ENCODE measurements around the gene NSUN7. TPM values are rescaled to one million over a fixed set of nuclear protein-coding genes. Genes with fewer than 3 reads are reported as not detected.
A peak's percentile ranks its signal among the peaks of the same experiment; 100 is the strongest.

NSUN7 gene
- total RNA-seq, 2 donors from 2014 or later, result 14.3 to 35.3 TPM

DNA sequence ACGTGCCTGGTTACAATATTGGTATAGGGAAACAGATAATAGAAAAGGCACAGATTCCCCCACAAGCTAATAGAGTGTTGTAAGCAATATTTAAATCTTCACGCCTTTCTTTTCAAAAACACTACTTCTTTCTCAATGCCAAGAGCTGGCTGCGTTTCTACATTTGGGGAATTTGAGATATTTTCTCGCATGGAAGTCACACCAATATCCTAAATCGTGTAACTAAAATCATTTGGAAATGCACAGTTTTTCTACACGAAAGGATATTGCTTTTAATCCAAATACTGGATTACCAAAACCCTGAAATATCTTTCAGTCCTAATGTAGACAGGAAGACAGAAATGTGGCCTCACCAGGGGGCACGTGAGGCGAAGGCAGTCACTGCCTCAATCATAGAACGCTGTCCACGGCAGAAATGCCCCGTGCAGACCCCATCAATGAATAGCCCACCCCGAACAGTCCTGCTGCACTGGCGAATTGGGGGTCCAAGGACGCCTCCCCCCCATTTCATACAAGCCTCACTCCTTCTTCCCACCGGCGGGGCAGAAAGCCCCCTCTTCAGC is 106.6 kb downstream of the NSUN7 start:
- Histone ChIP-seq H3K4me1 (peaks cover 7% of the 10 kb centered on the region), H3K4me3 (no peak overlapping the region), H3K9me3 (no peaks in the 10 kb centered on the region), H3K27ac (no peak overlapping the region), H3K27me3 (no peaks in the 10 kb centered on the region), H3K36me3 (replicated peaks in 1 of 2; ENCODE audit: insufficient read depth in 1 of 2, low read depth in 2 of 2) (no peaks in the 10 kb centered on the region)
- TF ChIP-seq POLR2A (IDR thresholded peaks at IDR 0.05), result no peak
- 56 to 75% methylated on average over 16 of the region's 16 CpGs for WGBS, 2 donors
- intact Hi-C loops (cut with DNase I), result no loop called here
- DNase-seq (no peak), ATAC-seq (no peak)

DNA sequence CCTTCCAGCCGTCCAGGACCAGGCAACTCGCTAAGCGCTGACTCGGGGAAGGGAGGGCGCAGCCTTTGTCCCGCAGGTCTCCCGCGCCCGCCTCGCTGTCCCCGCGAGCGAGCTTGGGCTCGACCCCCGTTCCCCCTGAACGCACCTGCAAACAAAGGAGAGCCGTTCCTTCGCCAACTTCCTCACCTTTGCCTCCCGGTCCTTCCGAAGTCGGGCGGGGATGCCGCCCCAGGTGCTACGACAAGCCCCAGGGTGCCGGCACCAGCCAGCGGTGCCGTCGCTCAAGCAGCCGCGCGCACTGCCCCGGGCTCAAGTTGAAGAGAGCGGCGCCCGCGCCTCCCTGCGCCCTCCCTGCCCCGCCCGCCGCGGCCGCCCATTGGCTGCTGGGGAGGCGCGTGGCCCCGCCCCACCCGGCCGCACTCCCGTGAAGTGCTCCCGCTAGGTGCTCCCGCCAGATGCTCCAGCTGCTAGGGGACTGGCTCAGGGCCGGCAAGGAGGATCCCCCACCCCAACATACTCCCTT is 107.1 kb downstream of the NSUN7 start:
- ATAC-seq (peak; percentile 92), DNase-seq (peak; percentile 36 to 75 (median 54))
- Histone ChIP-seq H3K27ac (no peak overlapping the region), H3K27me3 (no peaks in the 10 kb centered on the region), H3K9me3 (no peaks in the 10 kb centered on the region), H3K4me3 (no peak overlapping the region), H3K4me1 (peaks cover 7% of the 10 kb centered on the region), H3K36me3 (replicated peaks in 1 of 2; ENCODE audit: insufficient read depth in 1 of 2, low read depth in 2 of 2) (no peaks in the 10 kb centered on the region)
- TF ChIP-seq, protein P1, sequence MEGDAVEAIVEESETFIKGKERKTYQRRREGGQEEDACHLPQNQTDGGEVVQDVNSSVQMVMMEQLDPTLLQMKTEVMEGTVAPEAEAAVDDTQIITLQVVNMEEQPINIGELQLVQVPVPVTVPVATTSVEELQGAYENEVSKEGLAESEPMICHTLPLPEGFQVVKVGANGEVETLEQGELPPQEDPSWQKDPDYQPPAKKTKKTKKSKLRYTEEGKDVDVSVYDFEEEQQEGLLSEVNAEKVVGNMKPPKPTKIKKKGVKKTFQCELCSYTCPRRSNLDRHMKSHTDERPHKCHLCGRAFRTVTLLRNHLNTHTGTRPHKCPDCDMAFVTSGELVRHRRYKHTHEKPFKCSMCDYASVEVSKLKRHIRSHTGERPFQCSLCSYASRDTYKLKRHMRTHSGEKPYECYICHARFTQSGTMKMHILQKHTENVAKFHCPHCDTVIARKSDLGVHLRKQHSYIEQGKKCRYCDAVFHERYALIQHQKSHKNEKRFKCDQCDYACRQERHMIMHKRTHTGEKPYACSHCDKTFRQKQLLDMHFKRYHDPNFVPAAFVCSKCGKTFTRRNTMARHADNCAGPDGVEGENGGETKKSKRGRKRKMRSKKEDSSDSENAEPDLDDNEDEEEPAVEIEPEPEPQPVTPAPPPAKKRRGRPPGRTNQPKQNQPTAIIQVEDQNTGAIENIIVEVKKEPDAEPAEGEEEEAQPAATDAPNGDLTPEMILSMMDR (IDR thresholded peaks at IDR 0.05), result no peak
- no peak for TF ChIP-seq POLR2A (IDR thresholded peaks at IDR 0.05)
- WGBS, 2 donors, result 4 to 12% methylated on average over 12 to 51 of the region's 51 CpGs
- intact Hi-C loops (cut with DNase I), result no loop called here

DNA sequence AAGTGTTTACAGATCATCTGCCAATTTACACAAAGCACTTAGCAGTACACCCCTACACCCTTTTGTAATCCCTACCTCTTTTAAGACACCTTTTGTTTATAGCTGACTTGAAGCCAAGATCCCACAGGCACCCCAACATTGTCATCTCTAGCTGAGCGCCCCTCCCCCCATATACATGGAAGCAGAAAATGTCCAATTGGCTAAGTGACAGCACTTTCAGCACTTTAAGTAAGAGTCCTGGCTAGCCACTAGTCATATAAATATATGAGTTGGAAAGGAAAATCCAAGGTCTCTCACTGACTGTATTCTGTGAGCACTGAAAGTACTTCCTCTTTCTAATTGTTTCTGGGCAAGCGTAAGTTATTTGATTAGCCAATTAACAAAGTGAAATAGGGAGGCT is 108.2 kb downstream of the NSUN7 start:
- H3K4me3 ChIP-seq, result no peak overlapping the region
- no peak for ATAC-seq
- no peaks in the 10 kb centered on the region for H3K9me3 ChIP-seq
- no peak overlapping the region for H3K27ac ChIP-seq
- peaks cover 7% of the 10 kb centered on the region for H3K4me1 ChIP-seq
- no peaks in the 10 kb centered on the region for H3K27me3 ChIP-seq
- no peaks in the 10 kb centered on the region for H3K36me3 ChIP-seq (replicated peaks in 1 of 2; ENCODE audit: insufficient read depth in 1 of 2, low read depth in 2 of 2)
- 84 to 93% methylated on average over 2 of the region's 2 CpGs for WGBS, 2 donors
- no peak for TF ChIP-seq POLR2A (IDR thresholded peaks at IDR 0.05)
- TF ChIP-seq, protein P1 (IDR thresholded peaks at IDR 0.05), result no peak
- DNase-seq, result no peak
- intact Hi-C loops (cut with DNase I), result no loop called here

DNA sequence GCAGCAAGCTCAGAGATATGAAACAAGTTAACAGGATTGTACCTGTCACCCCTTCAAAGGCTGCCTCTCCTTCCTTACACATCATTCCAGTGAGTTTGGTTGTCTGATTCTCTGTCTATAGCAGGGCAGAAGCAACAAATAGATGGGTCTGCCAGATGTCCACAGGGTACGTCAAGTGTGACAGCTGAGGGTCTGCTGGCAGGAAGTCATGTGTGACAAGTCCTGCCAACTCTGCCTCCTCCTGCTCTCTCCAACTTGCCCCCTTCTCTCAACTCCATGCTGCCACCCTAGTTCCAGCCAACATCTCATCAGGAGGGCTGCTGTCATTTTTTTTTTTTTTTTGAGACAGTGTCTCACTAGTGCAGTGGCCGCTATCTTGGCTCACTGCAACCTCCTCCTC is 109.2 kb downstream of the NSUN7 start:
- Histone ChIP-seq H3K27me3 (no peaks in the 10 kb centered on the region), H3K4me3 (no peak overlapping the region), H3K27ac (no peak overlapping the region), H3K4me1 (peaks cover 7% of the 10 kb centered on the region), H3K36me3 (replicated peaks in 1 of 2; ENCODE audit: insufficient read depth in 1 of 2, low read depth in 2 of 2) (no peaks in the 10 kb centered on the region), H3K9me3 (no peaks in the 10 kb centered on the region)
- DNase-seq (no peak), ATAC-seq (no peak)
- WGBS, 2 donors, result 86 to 94% methylated on average over 2 of the region's 2 CpGs
- TF ChIP-seq POLR2A (IDR thresholded peaks at IDR 0.05), result no peak
- TF ChIP-seq, protein P1 (IDR thresholded peaks at IDR 0.05), result no peak
- intact Hi-C loops (cut with DNase I), result no loop called here

Small RNAs within 50 kb of the gene (small RNA-seq; reads per million reads assigned to genes)
- gene RF00019, result not detected

Other genes starting within 250 kb of the NSUN7 start
- gene RBM47, start 120.1 kb upstream of the NSUN7 start, total RNA-seq, result 10 to 100 TPM; 79.9 to 99.5 TPM

Measured in body of pancreas (tissue), 4 donors.